DOHH2 (cell line): ENCODE data around the gene MUL1.

Experiments used
- EZH2phosphoT487 ChIP-seq: fragments of 200-600 bp; sonication (generic); IDR thresholded peaks from 2 replicates; pipeline ENCODE4 v1.6.1; 2017; ENCODE audit warnings: borderline replicate concordance, mild to moderate bottlenecking, antibody characterized with exemption, low read length, moderate library complexity, mixed read lengths
- TF ChIP-seq, protein P1 (sequence below): fragments of 200-600 bp; sonication (generic); IDR thresholded peaks from one replicate; pipeline ENCODE4 v1.5.1; 2014; ENCODE audit warnings: antibody characterized with exemption, mild to moderate bottlenecking, low read depth, low read length; ENCODE audit not compliant: poor library complexity, severe bottlenecking

DNA sequence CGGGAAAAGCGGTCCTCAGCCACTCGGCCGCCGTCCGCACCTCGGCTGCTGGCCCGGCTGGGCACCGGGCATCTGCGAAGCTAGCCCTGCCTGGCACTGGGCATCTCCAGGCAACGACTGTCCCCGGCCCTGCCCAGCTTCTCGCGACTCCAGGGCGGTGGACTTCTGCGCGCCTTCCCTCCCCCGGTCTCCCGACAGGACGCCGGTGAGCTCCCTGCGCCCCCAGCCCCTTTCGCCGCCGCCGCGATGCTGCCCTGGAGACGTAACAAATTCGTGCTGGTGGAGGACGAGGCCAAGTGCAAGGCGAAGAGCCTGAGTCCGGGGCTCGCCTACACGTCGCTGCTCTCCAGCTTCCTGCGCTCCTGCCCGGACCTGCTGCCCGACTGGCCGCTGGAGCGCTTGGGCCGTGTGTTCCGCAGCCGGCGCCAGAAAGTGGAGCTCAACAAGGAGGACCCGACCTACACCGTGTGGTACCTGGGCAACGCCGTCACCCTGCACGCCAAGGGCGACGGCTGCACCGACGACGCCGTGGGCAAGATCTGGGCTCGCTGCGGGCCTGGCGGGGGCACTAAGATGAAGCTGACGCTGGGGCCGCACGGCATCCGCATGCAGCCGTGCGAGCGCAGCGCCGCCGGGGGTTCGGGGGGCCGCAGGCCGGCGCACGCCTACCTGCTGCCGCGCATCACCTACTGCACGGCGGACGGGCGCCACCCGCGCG, 44.9 kb upstream of the MUL1 start:
- TF ChIP-seq, protein P1, sequence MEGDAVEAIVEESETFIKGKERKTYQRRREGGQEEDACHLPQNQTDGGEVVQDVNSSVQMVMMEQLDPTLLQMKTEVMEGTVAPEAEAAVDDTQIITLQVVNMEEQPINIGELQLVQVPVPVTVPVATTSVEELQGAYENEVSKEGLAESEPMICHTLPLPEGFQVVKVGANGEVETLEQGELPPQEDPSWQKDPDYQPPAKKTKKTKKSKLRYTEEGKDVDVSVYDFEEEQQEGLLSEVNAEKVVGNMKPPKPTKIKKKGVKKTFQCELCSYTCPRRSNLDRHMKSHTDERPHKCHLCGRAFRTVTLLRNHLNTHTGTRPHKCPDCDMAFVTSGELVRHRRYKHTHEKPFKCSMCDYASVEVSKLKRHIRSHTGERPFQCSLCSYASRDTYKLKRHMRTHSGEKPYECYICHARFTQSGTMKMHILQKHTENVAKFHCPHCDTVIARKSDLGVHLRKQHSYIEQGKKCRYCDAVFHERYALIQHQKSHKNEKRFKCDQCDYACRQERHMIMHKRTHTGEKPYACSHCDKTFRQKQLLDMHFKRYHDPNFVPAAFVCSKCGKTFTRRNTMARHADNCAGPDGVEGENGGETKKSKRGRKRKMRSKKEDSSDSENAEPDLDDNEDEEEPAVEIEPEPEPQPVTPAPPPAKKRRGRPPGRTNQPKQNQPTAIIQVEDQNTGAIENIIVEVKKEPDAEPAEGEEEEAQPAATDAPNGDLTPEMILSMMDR, result no peak
- TF ChIP-seq EZH2phosphoT487, result no peak
